ENCODE data around the gene MRTFB.

- no peak for TF ChIP-seq CTCF (IDR thresholded peaks at IDR 0.05)
- no peak for TF ChIP-seq POLR2A (IDR thresholded peaks at IDR 0.05)
These were observed 165.3 kb downstream of the MRTFB start for GRCh38 chr16:14236401-14236800.

All from testis (tissue), 2 donors.